Right renal pelvis (tissue), 4 donors: Measurements from ENCODE around the gene CNPPD1. TPM values are rescaled to one million over a fixed set of nuclear protein-coding genes. Genes with fewer than 3 reads are reported as not detected.
A peak's percentile ranks its signal among the peaks of the same experiment; 100 is the strongest.
"Not testable (repeated sequence)": the region's sequence is repeated elsewhere in the genome, so short reads cannot be mapped to it uniquely, and the experiment has no call there.

Experiments
- DNase-seq, 4 donors: peaks; one replicate each; pipeline ENCODE4 v3.0.0-alpha.2; 2013; ENCODE audit warnings: low read depth in 4 of 4, low spot score in 3 of 4, missing footprints in 1 of 4
- polyA plus RNA-seq, 4 donors: library from polyadenylated mRNA; unstranded; fragments of 120-200 nt; gene quantifications; one replicate each; pipeline ENCODE4 v1.2.1, GENCODE V29; 2013; ENCODE audit not compliant: insufficient read length in 4 of 4

The CNPPD1 gene
- polyA plus RNA-seq, 4 donors, result 66.2 to 75.3 (median 70.5) TPM

DNA sequence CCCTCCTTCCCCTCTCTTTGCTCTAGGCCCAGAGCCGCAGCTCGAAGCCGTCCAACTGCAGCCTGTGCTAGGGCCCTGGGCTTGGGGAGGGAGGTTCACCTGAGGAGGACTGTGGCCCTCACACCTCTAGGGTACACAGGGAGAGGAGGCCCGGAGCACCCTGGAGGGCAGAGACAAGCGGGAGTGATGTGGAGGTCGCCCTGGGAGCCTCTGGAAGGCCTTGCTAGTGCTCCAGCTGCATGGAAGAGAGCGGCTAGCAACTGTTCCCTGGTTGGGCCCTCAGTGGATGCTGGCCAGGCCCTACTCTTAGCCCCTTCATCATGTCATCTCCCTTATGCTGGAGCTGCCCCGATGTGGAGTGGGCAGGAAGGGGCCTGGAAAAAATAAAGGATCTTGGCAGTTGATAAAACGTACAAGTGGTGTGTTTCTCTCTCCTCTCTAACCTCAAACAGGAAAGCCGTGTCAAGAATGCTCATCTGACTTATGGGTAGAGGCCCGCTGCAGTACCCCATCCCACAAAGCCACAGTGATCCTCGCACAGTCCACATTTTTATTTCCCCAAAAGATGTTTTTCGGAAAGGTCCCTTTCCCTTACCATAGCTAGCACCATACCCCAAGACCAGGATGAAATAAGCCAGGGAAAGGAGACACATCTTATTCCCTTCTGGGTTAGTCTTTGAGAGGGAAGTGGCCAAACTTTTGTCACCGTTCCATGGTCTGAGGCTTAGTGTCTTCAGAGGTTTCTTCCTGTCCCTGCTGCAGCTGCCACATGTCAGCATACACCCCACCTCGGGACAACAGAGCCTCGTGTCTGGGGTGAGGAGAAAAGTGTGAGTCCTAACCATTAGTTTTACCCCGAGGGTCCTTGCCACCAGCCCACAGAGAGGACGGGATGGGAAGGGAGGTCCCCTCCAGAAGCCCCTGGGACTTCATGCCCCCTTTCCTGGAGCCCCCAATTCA is 32.8 kb upstream of the CNPPD1 start:
- no peak for DNase-seq

DNA sequence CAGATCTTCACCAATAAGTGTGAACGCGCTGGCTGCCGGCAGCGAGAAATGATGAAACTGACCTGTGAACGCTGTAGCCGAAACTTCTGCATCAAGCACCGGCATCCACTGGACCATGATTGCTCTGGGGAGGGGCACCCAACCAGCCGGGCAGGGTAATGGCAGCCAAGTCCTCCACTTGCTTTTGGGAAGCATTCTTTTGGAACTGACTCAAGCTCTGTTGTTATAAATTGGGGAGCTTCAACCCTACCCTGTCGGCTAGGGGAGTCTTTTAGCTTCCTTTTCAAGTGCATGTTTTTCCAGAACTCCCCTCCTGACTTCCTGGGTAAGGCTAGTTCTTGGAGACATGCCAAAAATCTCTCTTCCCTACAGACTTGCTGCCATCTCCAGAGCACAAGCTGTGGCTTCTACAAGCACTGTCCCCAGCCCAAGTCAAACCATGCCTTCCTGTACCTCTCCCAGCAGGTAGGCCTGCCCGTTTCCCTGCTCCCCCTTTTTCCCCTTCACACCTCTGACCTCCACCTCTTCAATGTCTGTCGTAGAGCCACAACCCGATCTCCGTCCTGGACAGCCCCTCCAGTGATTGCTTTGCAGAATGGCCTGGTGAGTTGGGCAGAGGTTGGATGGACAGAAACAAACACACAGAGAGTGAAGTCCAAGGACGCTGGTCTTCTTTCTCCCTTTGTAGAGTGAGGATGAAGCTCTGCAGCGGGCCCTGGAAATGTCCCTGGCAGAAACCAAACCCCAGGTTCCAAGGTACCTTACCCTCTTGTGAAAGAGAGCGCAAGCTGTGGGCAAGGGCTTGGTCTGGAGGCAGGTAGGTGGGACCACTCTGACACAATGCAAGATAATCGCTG is 31.4 kb upstream of the CNPPD1 start:
- DNase-seq, result no peak

DNA sequence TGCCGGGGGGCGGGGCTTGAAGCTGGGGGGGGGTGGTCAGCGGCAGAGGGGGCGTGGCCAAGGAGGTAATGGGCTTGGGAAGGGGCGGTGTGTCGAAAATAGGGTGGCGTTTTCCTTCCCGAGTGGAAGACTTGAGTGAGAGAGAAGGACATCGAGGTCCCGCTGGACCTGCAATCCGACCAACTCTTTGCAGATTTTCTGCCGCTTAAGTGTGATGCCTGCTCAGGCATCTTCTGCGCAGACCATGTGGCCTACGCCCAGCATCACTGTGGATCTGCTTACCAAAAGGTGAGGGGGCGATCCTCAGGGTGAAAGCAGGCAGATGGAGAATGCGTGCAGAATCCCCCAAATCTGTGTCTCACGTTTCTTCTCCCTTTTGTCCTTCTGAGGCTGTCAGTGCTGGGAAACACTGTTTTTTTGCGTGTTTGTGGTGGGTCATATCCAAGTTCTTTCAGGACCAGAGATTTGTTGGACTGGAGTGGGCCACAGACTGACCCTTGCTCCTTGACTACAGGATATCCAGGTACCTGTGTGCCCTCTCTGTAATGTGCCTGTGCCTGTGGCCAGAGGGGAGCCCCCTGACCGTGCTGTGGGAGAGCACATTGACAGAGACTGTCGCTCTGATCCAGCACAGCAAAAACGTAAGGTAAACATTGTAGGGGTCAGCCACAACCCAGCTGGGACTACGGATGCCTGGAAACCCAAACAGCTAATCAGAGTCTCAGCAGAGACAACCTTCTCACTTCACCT is 30.6 kb upstream of the CNPPD1 start:
- no peak for DNase-seq

DNA sequence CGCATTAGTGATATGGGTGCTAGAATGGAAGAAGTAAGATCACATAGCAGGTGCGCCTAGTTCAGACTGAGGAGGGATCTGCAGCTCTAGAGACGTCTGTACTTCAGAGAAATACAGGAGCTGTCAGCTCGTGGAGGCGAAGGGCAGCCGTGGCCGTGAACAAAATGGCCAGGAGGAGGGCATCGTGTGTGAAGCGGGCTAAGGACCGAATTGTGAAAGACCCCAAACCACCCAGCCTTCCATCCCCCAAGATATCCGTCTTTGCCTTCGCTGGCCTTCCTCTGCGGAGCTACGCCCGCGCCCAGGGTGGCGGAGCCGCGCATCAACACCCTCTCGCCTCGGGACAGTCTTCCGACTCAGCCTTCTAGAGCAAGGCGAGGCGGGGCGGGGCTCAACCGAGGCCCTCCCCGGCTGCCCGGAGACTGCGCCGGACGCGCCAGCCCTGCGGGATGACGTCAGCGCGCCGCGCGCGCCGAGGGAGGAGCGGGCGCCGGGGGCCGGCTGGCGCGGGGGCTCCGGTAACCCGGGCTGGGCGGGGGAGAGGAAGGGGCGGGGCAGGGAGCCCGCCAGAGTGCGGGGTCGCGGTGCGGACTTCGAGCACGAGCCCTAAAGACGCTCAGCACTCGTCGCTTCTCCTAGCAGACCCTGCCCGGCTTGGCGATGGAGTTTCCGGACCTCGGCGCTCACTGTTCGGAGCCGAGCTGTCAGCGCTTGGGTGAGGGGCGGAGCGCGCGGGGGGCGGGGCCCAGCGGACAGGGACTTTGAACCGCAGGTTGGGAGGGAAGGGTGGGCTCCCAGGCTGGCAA is 29.8 kb upstream of the CNPPD1 start, which contains the start of gene ZFAND2B:
TSS of gene ZFAND2B (plus strand) at position 455 of the 806 bp plus-strand sequence. CDS start at position 661, 206 bp downstream.
- peak; percentile 91 to 94 (median 93) for DNase-seq

DNA sequence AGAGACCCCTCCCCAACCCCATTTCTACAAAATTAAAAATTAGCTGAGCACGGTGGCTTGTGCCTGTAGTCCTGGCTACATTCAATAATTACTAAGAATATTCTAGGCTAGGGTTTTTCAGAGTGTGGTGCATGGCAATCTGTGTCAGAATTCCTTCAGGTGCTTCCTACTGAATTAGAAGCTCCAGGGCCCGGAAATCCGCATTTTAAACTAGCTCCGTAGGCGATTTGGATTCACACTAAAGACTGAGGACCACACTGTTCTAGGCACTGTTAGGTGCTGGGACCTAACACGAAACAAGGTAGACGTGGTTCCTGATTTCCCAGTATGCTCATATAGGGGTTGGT is 29.2 kb upstream of the CNPPD1 start:
- DNase-seq, result no peak

DNA sequence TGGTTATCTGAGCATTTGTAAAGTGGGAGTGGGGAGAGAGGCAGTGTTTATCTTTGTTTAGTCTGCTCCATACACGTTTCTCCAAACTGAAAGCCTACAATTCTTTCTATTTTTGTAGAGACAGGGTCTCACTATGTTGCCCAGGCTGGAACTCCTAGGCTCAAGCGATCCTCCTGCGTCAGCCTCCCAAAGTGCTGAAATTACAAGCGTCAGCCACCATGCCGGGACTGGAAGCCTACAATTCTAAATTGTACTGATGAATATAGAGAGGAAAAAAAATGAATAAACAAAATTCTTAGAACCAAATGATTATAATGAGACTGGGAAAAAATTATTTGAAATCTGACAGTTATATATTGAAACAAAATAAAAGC is 28.4 kb upstream of the CNPPD1 start:
- no peak for DNase-seq

DNA sequence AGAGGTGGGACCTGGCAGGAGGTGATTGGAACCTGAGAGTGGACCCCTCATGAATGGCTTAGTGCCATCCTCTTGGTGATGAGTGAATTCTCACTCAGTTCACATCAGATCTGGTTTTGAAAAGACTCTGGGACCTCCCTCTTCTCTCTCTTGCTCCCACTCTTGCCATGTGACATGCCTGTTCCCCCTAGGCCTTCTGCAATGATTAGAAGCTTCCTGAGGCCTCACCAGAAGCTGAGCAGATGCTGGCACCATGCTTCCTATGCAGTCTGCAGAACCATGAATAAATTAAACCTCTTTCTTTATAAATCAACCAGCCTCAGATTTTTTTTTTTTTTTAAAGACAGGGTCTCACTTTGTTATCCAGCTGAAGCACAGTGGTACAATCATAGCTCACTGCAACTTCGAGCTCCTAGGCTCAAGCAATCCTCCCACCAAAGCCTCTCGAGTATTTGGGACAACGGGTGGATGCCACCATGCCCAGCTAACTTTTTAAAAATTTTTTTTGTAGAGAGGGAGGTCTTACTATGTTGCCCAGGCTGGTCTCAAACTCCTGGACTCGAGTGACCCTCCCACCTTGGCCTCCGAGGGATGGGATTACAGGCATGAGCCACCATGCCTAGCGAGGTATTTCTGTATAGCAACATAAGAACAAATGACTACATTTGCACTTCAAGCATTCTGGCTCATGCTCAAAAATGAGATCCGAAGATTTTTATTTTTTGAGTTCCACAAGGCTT is 27.9 kb upstream of the CNPPD1 start:
- DNase-seq, result no peak

DNA sequence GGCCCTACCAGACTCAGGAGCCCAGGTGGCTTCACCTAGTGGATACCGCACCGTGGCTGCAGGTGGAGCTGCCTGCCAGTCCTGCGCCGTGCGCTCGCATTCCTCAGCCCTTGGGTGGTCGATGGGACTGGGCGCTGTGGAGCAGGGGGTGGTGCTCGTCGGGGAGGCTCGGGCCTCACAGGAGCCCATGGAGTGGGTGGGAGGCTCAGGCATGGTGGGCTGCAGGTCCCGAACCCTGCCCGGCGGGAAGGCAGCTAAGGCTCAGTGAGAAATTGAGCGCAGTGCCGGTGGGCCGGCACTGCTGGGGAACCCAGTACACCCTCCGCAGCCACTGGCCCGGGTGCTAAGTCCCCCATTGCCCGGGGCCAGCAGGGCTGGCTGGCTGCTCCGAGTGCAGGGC is 24.6 kb upstream of the CNPPD1 start:
- not testable (repeated sequence) for DNase-seq

DNA sequence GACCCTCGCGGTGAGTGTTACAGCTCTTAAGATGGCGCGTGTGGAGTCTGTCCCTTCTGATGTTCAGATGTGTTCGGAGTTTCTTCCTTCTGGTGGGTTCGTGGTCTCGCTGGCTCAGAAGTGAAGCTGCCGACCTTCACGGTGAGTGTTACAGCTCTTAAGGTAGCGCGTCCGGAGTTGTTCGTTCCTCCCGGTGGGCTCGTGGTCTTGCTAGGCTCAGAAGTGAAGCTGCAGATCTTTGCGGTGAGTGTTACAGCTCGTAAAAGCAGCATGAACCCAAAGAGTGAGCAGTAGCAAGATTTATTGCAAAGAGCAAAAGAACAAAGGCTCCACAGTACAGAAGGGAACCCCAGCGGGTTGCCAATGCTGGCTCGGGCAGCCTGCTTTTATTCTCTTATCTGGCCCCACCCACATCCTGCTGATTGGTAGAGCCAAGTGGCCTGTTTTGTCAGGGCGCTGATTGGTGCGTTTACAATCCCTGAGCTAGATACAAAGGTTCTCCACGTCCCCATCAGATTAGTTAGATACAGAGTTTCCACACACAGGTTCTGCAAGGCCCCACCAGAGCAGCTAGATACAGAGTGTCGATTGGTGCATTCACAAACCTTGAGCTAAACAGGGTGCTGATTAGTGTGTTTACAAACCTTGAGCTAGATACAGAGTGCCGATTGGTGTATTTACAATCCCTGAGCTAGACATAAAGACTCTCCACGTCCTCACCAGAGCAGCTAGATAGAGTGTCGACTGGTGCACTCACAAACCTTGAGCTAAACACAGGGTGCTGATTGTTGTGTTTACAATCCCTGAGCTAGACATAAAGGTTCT is 24.0 kb upstream of the CNPPD1 start:
- not testable (repeated sequence) for DNase-seq

DNA sequence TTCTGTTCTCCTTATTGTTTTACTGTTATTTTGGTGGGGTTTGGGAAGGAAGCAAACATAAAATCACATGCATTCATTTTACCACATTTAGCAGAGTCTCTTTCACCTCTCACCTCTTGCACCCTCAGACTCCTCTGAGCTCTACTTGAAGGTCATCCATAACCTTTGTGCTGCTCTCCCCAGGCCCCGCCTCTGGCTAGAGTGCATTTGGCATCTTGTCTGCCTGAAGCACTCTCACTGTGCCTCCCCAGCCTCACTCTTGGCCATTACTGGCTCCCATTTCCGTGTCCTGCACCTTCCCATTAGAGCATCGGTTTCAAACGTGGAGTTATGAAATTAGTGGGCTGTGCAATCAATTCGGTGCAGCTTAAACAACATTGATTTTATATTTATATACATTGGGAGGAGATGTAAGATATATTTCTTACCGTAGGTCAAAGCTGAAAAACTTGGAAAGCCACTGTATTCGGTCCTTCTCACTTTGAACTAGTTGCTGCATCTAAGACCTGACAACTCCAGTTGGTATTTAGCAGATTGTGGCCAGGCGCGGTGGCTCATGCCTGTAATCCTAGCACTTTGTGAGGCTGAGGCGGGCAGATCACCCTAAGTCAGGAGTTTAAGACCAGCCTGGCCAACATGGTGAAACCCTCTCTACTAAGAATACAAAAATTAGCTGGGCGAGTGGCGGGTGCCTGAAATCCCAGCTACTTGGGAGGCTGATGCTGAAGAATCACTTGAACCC is 22.9 kb upstream of the CNPPD1 start:
- DNase-seq, result no peak

DNA sequence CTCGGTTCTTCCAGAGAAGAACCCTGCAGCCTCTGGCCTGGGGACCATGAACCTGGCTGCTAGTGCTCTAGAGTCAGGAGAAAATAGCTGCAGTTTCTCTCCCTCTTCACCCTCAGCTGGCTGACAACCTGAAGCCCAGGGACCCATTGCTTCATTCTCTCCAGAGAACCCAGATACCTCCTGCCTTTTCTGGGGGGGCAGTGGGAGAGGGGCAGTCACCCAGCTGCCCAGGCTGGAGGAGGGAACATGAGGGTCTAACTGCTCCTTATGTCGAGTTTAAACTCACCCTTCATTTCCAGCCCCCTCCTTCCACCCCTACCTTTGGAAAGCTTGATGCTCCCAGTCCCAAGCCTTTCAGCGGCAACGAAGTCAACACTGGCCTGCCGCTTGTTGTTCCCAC is 22.2 kb upstream of the CNPPD1 start:
- DNase-seq, result no peak

DNA sequence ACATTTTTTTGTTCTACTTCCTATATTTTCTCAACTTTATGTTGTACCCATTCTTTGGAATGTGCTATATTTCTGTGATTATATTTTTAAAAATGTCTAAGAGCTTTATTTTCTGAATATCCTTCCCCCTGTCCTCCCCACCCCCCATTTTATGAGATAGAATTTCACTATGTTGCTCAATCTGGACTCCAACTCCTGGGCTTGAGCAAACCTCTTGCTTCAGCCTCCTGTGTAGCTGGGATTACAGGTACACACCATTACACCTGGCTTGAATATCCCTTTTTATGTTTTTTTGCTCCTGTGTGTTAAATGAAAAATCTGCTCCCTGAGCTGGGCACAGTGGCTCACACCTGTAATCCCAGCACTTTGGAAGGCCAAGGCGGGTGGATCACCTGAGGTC is 20.7 kb upstream of the CNPPD1 start:
- DNase-seq, result no peak

DNA sequence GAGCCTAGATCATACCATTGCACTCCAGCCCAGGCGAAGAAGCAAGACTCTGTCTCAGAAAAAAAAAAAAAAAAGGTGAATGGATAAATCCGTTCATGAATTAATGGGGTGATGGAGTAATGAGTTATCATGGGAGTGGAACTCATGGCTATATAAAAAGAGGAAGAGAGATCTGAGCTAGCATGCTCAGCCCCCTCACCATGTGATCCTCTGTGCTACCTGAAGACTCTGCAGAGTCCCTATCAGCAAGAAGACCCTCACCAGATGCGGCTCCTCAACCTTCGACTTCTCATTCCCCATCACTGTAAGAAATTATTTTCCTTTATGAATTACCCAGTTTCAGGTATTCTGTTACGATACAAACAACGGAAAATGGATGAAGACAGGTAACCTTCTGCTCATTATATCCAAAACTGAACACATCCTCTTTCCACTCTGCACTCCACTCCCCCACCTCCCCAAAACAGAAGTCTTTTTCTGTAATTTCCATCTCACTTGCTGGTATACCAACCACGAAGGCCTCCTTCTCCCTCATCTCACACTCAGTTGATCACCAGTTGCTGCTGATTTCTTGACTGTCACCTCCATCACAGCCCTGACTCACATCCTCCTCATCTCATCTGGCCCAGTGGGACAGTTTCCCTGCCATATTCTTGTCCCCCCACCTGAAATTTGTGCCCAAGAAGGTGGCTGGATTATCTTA is 10.2 kb upstream of the CNPPD1 start:
- no peak for DNase-seq

DNA sequence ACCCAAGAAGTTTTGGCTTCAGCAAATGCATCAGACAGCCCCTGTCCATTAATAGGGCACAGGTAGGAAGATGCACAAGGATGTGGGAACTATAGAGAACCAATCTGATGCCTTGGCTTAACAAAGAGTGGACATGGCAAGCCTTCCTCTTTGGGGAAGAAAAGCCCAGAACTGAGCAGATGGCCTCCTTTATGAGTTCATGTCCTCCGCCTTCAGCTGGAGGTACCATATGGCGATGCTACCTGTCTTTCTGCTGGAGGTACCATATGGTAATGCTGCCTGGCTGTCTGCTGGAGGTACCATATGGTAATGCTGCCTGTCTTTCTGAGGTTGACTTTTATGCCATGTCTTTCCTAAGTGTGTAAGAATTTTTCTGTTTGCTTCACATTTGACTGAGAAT is 7.4 kb upstream of the CNPPD1 start:
- no peak for DNase-seq

DNA sequence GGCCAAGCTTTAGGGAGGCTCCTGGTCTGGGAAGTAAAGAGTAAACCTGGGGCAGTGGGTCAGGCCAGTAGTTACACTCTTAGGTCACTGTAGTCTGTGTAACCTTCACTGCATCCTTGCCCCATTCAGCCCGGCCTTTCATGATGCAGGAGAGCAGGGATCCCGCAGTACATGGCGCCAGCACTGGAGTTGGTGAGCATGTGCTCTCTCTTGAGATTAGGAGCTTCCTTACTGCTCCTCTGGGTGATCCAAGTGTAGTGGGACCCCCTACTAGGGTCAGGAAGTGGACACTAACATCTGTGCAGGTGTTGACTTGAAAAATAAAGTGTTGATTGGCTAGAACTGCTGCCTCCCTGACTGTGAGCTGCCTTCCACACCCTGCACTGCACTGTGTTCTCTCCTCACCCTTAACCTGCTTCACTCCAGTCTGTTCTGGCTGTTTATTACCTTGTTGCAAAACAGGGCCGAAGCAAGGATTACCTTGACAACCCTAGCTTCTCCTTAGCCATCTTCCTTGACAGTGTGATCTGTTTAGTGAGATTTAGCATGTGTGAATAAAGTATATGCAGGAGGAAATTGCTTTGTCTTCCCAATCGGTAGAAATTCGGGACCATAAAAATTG is 6.5 kb upstream of the CNPPD1 start:
- no peak for DNase-seq

DNA sequence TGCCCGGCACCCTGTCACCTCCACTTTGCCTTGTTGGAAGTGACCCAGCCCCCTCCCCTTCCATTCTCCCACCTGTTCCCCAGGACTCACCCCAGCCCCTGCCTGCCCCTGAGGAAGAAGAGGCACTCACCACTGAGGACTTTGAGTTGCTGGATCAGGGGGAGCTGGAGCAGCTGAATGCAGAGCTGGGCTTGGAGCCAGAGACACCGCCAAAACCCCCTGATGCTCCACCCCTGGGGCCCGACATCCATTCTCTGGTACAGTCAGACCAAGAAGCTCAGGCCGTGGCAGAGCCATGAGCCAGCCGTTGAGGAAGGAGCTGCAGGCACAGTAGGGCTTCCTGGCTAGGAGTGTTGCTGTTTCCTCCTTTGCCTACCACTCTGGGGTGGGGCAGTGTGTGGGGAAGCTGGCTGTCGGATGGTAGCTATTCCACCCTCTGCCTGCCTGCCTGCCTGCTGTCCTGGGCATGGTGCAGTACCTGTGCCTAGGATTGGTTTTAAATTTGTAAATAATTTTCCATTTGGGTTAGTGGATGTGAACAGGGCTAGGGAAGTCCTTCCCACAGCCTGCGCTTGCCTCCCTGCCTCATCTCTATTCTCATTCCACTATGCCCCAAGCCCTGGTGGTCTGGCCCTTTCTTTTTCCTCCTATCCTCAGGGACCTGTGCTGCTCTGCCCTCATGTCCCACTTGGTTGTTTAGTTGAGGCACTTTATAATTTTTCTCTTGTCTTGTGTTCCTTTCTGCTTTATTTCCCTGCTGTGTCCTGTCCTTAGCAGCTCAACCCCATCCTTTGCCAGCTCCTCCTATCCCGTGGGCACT is 5.8 kb upstream of the CNPPD1 start:
- no peak for DNase-seq
